IMR-90 (cell line): Measurements from ENCODE around the gene LMLN. TPM values are rescaled to one million over a fixed set of nuclear protein-coding genes. Genes with fewer than 3 reads are reported as not detected.

Experiments
- ATAC-seq: fragments of 200-7000 bp; cut with Tn5 transposase; 2 replicates; pipeline ENCODE4 v1.9.1; 2020; ENCODE audit warnings: low read depth, mild to moderate bottlenecking, moderate library complexity
- BruUV-seq: library from RNA; stranded (reverse); fragments of 400-500 nt; replicated peaks from 2 replicates; lab custom pipeline; 2021; lab: Mats Ljungman, UMichigan
- CTCF ChIA-PET: fragments of 300-600 bp; formaldehyde crosslinking; extraction: SDS; loops from one replicate; lab custom pipeline; 2021; ENCODE audit warnings: antibody characterized with exemption; lab: Yijun Ruan, JAX
- POLR2A ChIA-PET: fragments of 300-600 bp; sonication (Branson Sonifier 250); formaldehyde crosslinking; loops from one replicate; lab custom pipeline; 2022; ENCODE audit warnings: antibody characterized with exemption; ENCODE audit not compliant: unreplicated experiment; lab: Charles Lee
- DNase-seq: peaks from one replicate; pipeline ENCODE4 v3.0.0; 2013
- H2AFZ ChIP-seq: replicated peaks from 2 replicates; pipeline ENCODE3; 2013; ENCODE audit warnings: low read length, mild to moderate bottlenecking; ENCODE audit not compliant: poor library complexity
- H2AK5ac ChIP-seq: 2 replicates; pipeline ENCODE4 v1.6.1; 2013; ENCODE audit warnings: low read depth, low read length, inconsistent platforms
- H2AK9ac ChIP-seq: replicated peaks from 2 replicates; pipeline ENCODE3; 2013; ENCODE audit warnings: mild to moderate bottlenecking, low read depth, low read length, moderate library complexity; ENCODE audit not compliant: poor library complexity
- H2BK120ac ChIP-seq: 2 replicates; pipeline ENCODE4 v1.6.1; 2013; ENCODE audit warnings: low read depth, low read length, inconsistent platforms
- H2BK15ac ChIP-seq: 3 replicates; pipeline ENCODE4 v1.6.1; 2013; ENCODE audit warnings: low read depth, low read length, inconsistent platforms
- H2BK20ac ChIP-seq: 2 replicates; pipeline ENCODE4 v1.6.1; 2013; ENCODE audit warnings: low read depth, mild to moderate bottlenecking, inconsistent platforms, low read length, moderate library complexity
- H2BK5ac ChIP-seq: 2 replicates; pipeline ENCODE4 v1.6.1; 2013; ENCODE audit warnings: mild to moderate bottlenecking, low read depth, low read length, inconsistent platforms; ENCODE audit not compliant: poor library complexity, severe bottlenecking
- H3K14ac ChIP-seq: replicated peaks from 2 replicates; pipeline ENCODE4 v1.6.1; 2013; ENCODE audit warnings: low read depth, low read length, inconsistent platforms
- H3K18ac ChIP-seq: 2 replicates; pipeline ENCODE4 v1.6.1; 2013; ENCODE audit warnings: low read depth, low read length, control low read depth
- H3K23ac ChIP-seq: 2 replicates; pipeline ENCODE4 v1.6.1; 2013; ENCODE audit warnings: low read depth, low read length, inconsistent platforms
- H3K27ac ChIP-seq: 2 replicates; pipeline ENCODE4 v1.5.1; 2013; ENCODE audit warnings: mild to moderate bottlenecking, control low read depth, low read length; ENCODE audit not compliant: insufficient read depth
- H3K27me3 ChIP-seq: 2 replicates; pipeline ENCODE4 v1.6.1; 2013; ENCODE audit warnings: low read length; ENCODE audit not compliant: control insufficient read depth, insufficient read depth
- H3K36me3 ChIP-seq: 2 replicates; pipeline ENCODE4 v1.6.1; 2013; ENCODE audit warnings: low read length, mixed read lengths; ENCODE audit not compliant: control insufficient read depth, insufficient read depth
- H3K4ac ChIP-seq: 2 replicates; pipeline ENCODE4 v1.6.1; 2013; ENCODE audit warnings: low read depth, low read length, inconsistent platforms
- H3K4me1 ChIP-seq: 2 replicates; pipeline ENCODE4 v1.6.1; 2013; ENCODE audit warnings: low read length, mixed read lengths; ENCODE audit not compliant: control insufficient read depth, insufficient read depth
- H3K4me2 ChIP-seq: 2 replicates; pipeline ENCODE4 v1.6.1; 2013; ENCODE audit warnings: low read depth, mild to moderate bottlenecking, control low read depth, low read length, moderate library complexity
- H3K4me3 ChIP-seq: 2 replicates; pipeline ENCODE4 v1.5.1; 2013; ENCODE audit warnings: low read depth, mild to moderate bottlenecking, control low read depth, low read length, moderate library complexity; ENCODE audit not compliant: insufficient read depth
- H3K56ac ChIP-seq: 2 replicates; pipeline ENCODE4 v1.6.1; 2013; ENCODE audit warnings: low read length, inconsistent platforms; ENCODE audit not compliant: insufficient read depth; ENCODE audit errors: extremely low read depth
- H3K79me1 ChIP-seq, 2 experiments: 2 replicates each; pipeline ENCODE4 v1.6.1; 2013; ENCODE audit warnings: low read length in 2 of 2, inconsistent platforms in 1 of 2, low read depth in 1 of 2
- H3K9ac ChIP-seq: 2 replicates; pipeline ENCODE4 v1.6.1; 2013; ENCODE audit warnings: low read depth, low read length, control low read depth
- H3K9me1 ChIP-seq: 2 replicates; pipeline ENCODE4 v1.6.1; 2013; ENCODE audit warnings: low read length, inconsistent platforms; ENCODE audit not compliant: insufficient read depth
- H3K9me3 ChIP-seq: 2 replicates; pipeline ENCODE4 v1.6.1; 2013; ENCODE audit warnings: low read length; ENCODE audit not compliant: control insufficient read depth, insufficient read depth
- H4K20me1 ChIP-seq: 2 replicates; pipeline ENCODE4 v1.6.1; 2013; ENCODE audit warnings: low read length, inconsistent platforms; ENCODE audit not compliant: insufficient read depth
- H4K5ac ChIP-seq: 2 replicates; pipeline ENCODE4 v1.6.1; 2013; ENCODE audit warnings: mild to moderate bottlenecking, low read depth, low read length, control low read depth
- H4K8ac ChIP-seq, 2 experiments: 2 replicates each; pipeline ENCODE4 v1.6.1; 2013; ENCODE audit warnings: low read depth in 2 of 2, low read length in 2 of 2, control low read depth in 1 of 2, inconsistent platforms in 1 of 2
- H4K91ac ChIP-seq: 2 replicates; pipeline ENCODE4 v1.6.1; 2013; ENCODE audit warnings: low read depth, low read length, inconsistent platforms; ENCODE audit not compliant: insufficient read depth
- ELK1 ChIP-seq: fragments of 150-350 bp; IDR thresholded peaks from 2 replicates; pipeline ENCODE4 v1.6.1; 2016; ENCODE audit warnings: low read depth, mild to moderate bottlenecking, low read length, moderate library complexity, borderline replicate concordance
- MAFK ChIP-seq: IDR thresholded peaks from 2 replicates; pipeline ENCODE4 v1.6.1; 2012; ENCODE audit warnings: low read depth, low read length, improper control_type of control experiment
- MAZ ChIP-seq: IDR thresholded peaks from 2 replicates; pipeline ENCODE4 v1.6.1; 2012; ENCODE audit warnings: low read depth, mild to moderate bottlenecking, low read length, improper control_type of control experiment, moderate library complexity, borderline replicate concordance
- RAD21 ChIP-seq: IDR thresholded peaks from 2 replicates; pipeline ENCODE4 v1.6.1; 2012; ENCODE audit warnings: low read length, improper control_type of control experiment
- SMC3 ChIP-seq: fragments of 150-350 bp; IDR thresholded peaks from 2 replicates; pipeline ENCODE4 v1.6.1; 2016; ENCODE audit warnings: low read depth, mild to moderate bottlenecking, antibody characterized with exemption, low read length, moderate library complexity
- WGBS, 2 experiments: methylation state at CpG; one replicate each; pipeline versions ENCODE4 v1.1.5 to v1.1.7; 2013; ENCODE audit warnings: missing lambda C conversion rate in 2 of 2; ENCODE audit not compliant: insufficient read length in 1 of 2; ENCODE audit errors: extremely low coverage in 2 of 2; 5-methylcytosine and 5-hydroxymethylcytosine counted together
- dilution Hi-C: fragments of 300-500 bp; cut with HindIII; formaldehyde crosslinking; loops from one replicate; pipeline ENCODE4 v1.14.3; 2018; ENCODE audit warnings: low sequenced_read_pairs; ENCODE audit not compliant: unreplicated experiment
- in situ Hi-C: fragments of 300-500 bp; cut with MboI; formaldehyde crosslinking; loops from 3 replicates; pipeline ENCODE4 v1.14.3; 2019; ENCODE audit warnings: low sequenced_read_pairs, inconsistent platforms, mixed read lengths
- intact Hi-C: fragments of 100-400 bp; cut with micrococcal nuclease; formaldehyde crosslinking; loops from 2 replicates; pipeline ENCODE4 v1.10.0; 2022
- polyA plus RNA-seq, 3 experiments: library from polyadenylated mRNA; depleted of rRNA; stranded (reverse); fragments of >200 nt; gene quantifications; 2 replicates each; pipeline ENCODE4 v1.2.3, GENCODE V29; 2012; ENCODE audit warnings: low replicate concordance in 1 of 3
- total RNA-seq: library from RNA; depleted of rRNA; stranded (reverse); fragments of >200 nt; gene quantifications from 2 replicates; pipeline ENCODE4 v1.2.3, GENCODE V29; 2012
- TF ChIP-seq, protein P1 (sequence below): conservative IDR thresholded peaks from 2 replicates; pipeline ENCODE4 v1.5.1; 2012; ENCODE audit warnings: mild to moderate bottlenecking, low read depth, low read length, improper control_type of control experiment

LMLN gene
- total and polyA plus RNA-seq, 2 of the 4 experiments (the other 2 are of a cell fraction) = 3.3 to 3.9 TPM

DNA sequence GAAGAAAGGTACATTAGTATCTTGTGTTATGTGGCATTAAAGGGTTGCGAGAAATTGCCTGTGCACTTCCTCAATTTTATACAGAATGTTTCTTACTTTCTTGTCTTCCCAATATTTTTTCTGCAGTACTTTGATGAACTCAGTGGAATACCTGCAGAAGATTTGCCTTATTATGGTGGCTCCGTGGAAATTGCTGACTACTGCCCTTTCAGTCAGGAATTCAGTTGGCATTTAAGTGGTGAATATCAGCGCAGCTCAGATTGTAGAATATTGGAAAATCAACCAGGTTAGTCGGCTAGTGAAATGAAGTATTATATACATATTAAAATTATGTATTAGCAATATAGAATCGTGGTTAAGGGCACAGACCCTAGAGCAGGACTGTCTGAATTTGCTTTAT lies 61.3 kb downstream of the LMLN start:
- DNase-seq = no peak
- Histone ChIP-seq H3K4ac (no peak overlapping the region), H3K4me3 (no peak overlapping the region), H3K56ac (no peak overlapping the region), H3K79me1 (no peaks in the 10 kb centered on the region), H2BK15ac (no peak overlapping the region), H2AK5ac (no peak overlapping the region), H3K18ac (no peak overlapping the region), H3K4me1 (no peaks in the 10 kb centered on the region), H3K14ac (no peak overlapping the region), H2BK5ac (no peak overlapping the region), H3K27me3 (no peaks in the 10 kb centered on the region), H4K8ac (no peak overlapping the region), H4K91ac (no peak overlapping the region), H4K5ac (no peak overlapping the region), H3K9me3 (no peaks in the 10 kb centered on the region), H3K23ac (no peak overlapping the region), H3K36me3 (peaks cover 2% of the 10 kb centered on the region; the same call in 1 of the 2 replicates), H2BK120ac (no peak overlapping the region), H3K9me1 (no peaks in the 10 kb centered on the region), H2AFZ (no peak overlapping the region), H3K4me2 (no peak overlapping the region), H2AK9ac (no peak overlapping the region), H4K20me1 (no peaks in the 10 kb centered on the region), H3K9ac (no peak overlapping the region), H3K27ac (no peak overlapping the region), H2BK20ac (no peak overlapping the region)
- dilution Hi-C loops = no loop called here
- TF ChIP-seq SMC3 = no peak
- TF ChIP-seq MAFK = no peak
- TF ChIP-seq, protein P1, sequence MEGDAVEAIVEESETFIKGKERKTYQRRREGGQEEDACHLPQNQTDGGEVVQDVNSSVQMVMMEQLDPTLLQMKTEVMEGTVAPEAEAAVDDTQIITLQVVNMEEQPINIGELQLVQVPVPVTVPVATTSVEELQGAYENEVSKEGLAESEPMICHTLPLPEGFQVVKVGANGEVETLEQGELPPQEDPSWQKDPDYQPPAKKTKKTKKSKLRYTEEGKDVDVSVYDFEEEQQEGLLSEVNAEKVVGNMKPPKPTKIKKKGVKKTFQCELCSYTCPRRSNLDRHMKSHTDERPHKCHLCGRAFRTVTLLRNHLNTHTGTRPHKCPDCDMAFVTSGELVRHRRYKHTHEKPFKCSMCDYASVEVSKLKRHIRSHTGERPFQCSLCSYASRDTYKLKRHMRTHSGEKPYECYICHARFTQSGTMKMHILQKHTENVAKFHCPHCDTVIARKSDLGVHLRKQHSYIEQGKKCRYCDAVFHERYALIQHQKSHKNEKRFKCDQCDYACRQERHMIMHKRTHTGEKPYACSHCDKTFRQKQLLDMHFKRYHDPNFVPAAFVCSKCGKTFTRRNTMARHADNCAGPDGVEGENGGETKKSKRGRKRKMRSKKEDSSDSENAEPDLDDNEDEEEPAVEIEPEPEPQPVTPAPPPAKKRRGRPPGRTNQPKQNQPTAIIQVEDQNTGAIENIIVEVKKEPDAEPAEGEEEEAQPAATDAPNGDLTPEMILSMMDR = no peak
- no peak for TF ChIP-seq ELK1
- TF ChIP-seq MAZ = no peak
- TF ChIP-seq RAD21 = no peak
- CTCF ChIA-PET = interaction anchor here (0.6 kb wide), 1 partner anchor 52 kb away, joined by 4 read pairs; no protein-coding TSS in a partner anchor
- no CpG with 5 or more reads among the region's 5 CpGs for WGBS, 2 experiments
- POLR2A ChIA-PET = no interaction called here
- no peak for ATAC-seq
- intact Hi-C loops = no loop called here
- in situ Hi-C loops = no loop called here
- BruUV-seq = no TSS peak
